A673 (cell line): ENCODE measurements around the gene PAPOLG. TPM values are rescaled to one million over a fixed set of nuclear protein-coding genes. Genes with fewer than 3 reads are reported as not detected.

Source experiments
- BruUV-seq: library from RNA; stranded (reverse); fragments of 400-500 nt; replicated peaks from 2 replicates; lab custom pipeline; 2021; lab: Mats Ljungman, UMichigan
- CTCF ChIA-PET: fragments of 300-600 bp; sonication (Branson Sonifier 250); formaldehyde crosslinking; loops from one replicate; lab custom pipeline; 2022; ENCODE audit warnings: antibody characterized with exemption; lab: Charles Lee
- POLR2A ChIA-PET: fragments of 300-600 bp; sonication (Branson Sonifier 250); formaldehyde crosslinking; loops from one replicate; lab custom pipeline; 2022; ENCODE audit warnings: antibody characterized with exemption; ENCODE audit not compliant: low non-redundant PET; lab: Charles Lee
- DNase-seq: peaks from one replicate; pipeline ENCODE4 v3.0.0-alpha.2; 2015; ENCODE audit warnings: low spot score
- H3K27ac ChIP-seq: fragments of 200-600 bp; sonication (generic); 2 replicates; pipeline ENCODE4 v1.5.1; 2016; ENCODE audit warnings: mixed run types, low read depth, mild to moderate bottlenecking, mixed read lengths, antibody characterized with exemption, low read length; ENCODE audit not compliant: poor library complexity, severe bottlenecking
- H3K27me3 ChIP-seq: fragments of 200-600 bp; sonication (generic); replicated peaks from 2 replicates; pipeline ENCODE4 v1.6.1; 2017; ENCODE audit warnings: mixed run types, low read depth, mild to moderate bottlenecking, mixed read lengths, antibody characterized with exemption, low read length; ENCODE audit not compliant: insufficient read depth, poor library complexity
- H3K36me3 ChIP-seq: fragments of 200-600 bp; sonication (generic); 2 replicates; pipeline ENCODE4 v1.6.1; 2016; ENCODE audit warnings: mixed run types, mild to moderate bottlenecking, mixed read lengths, antibody characterized with exemption, low read length; ENCODE audit not compliant: insufficient read depth, poor library complexity, severe bottlenecking
- H3K4me1 ChIP-seq: fragments of 200-600 bp; sonication (generic); 2 replicates; pipeline ENCODE4 v1.6.1; 2017; ENCODE audit warnings: mixed run types, mild to moderate bottlenecking, mixed read lengths, antibody characterized with exemption, low read length; ENCODE audit not compliant: insufficient read depth, poor library complexity, severe bottlenecking
- H3K4me3 ChIP-seq: fragments of 200-600 bp; sonication (generic); 2 replicates; pipeline ENCODE4 v1.5.1; 2016; ENCODE audit warnings: low read depth, mixed run types, mild to moderate bottlenecking, mixed read lengths, low read length; ENCODE audit not compliant: poor library complexity, severe bottlenecking
- H3K9me3 ChIP-seq: fragments of 200-600 bp; sonication (generic); 2 replicates; pipeline ENCODE4 v1.6.1; 2016; ENCODE audit warnings: mixed run types, low read depth, mild to moderate bottlenecking, mixed read lengths, antibody characterized with exemption, low read length; ENCODE audit not compliant: poor library complexity, severe bottlenecking
- EZH2 ChIP-seq: fragments of 200-600 bp; sonication (generic); IDR thresholded peaks from 2 replicates; pipeline ENCODE4 v1.6.1; 2017; ENCODE audit warnings: borderline replicate concordance, low read depth, mild to moderate bottlenecking, mixed read lengths, antibody characterized with exemption, low read length; ENCODE audit not compliant: poor library complexity, severe bottlenecking
- intact Hi-C: fragments of 100-400 bp; cut with micrococcal nuclease; formaldehyde crosslinking; loops from one replicate; pipeline ENCODE4 v1.10.0; 2022; ENCODE audit not compliant: unreplicated experiment
- total RNA-seq: library from RNA; stranded (reverse); gene quantifications from 2 replicates; pipeline ENCODE4 v1.2.3, GENCODE V29; 2021
- TF ChIP-seq, protein P1 (sequence below): fragments of 300-800, 200-600 bp; sonication (generic); conservative IDR thresholded peaks from 2 replicates; pipeline ENCODE4 v1.5.1; 2017; ENCODE audit warnings: low read depth, mild to moderate bottlenecking, antibody characterized with exemption, low read length, moderate library complexity, mixed read lengths

PAPOLG gene
- total RNA-seq, 1 experiment from 2014 or later: 17.4 TPM

DNA sequence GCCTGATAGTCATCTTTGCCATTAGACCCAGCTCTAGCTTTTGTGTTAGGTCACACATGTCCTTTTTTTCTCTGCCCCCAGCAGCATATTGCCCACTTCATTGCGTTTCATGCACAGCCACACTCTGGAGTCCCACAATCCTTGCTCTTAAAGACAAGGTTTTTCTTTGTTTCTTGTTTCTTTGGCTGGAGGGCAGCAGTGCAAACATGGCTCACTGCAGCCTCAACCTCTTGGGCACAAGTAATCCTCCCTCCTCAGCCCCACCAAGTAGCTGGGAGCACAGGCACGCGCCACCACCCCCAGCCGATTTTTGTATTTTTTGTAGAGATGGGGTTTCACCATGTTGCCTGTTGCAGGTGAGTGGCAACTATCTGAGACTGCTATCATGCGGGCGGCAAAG lies 16.9 kb upstream of the PAPOLG start:
- Histone ChIP-seq H3K27me3 (no peaks in the 10 kb centered on the region), H3K9me3 (no peaks in the 10 kb centered on the region), H3K36me3 (no peaks in the 10 kb centered on the region), H3K4me1 (peaks cover 6% of the 10 kb centered on the region), H3K27ac (no peak overlapping the region), H3K4me3 (no peak overlapping the region)
- POLR2A ChIA-PET: no interaction called here
- CTCF ChIA-PET: no interaction called here
- intact Hi-C loops: no loop called here
- DNase-seq: no peak
- TF ChIP-seq EZH2: no peak
- TF ChIP-seq, protein P1, sequence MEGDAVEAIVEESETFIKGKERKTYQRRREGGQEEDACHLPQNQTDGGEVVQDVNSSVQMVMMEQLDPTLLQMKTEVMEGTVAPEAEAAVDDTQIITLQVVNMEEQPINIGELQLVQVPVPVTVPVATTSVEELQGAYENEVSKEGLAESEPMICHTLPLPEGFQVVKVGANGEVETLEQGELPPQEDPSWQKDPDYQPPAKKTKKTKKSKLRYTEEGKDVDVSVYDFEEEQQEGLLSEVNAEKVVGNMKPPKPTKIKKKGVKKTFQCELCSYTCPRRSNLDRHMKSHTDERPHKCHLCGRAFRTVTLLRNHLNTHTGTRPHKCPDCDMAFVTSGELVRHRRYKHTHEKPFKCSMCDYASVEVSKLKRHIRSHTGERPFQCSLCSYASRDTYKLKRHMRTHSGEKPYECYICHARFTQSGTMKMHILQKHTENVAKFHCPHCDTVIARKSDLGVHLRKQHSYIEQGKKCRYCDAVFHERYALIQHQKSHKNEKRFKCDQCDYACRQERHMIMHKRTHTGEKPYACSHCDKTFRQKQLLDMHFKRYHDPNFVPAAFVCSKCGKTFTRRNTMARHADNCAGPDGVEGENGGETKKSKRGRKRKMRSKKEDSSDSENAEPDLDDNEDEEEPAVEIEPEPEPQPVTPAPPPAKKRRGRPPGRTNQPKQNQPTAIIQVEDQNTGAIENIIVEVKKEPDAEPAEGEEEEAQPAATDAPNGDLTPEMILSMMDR: no peak
- no TSS peak for BruUV-seq

DNA sequence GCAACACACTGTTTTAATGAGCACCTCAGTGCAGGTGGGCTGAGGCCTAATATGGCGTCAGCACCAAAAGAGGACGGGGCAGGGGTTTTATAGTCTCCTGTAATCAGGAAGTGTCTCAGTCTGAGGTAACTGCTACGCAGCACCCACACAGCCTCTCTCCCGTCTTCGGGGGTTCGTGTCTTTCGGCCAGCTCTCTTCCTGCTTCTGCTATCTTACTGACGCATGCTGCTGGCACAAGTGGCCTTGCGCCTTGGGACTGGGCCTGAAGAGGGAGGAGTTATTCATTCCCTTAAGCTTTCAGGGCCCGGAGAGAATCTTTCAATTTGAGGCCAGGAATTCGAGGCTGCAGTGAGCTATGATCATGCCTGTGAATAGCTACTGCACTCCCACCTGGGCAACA lies 14.5 kb upstream of the PAPOLG start:
- Histone ChIP-seq H3K27ac (no peak overlapping the region), H3K27me3 (no peaks in the 10 kb centered on the region), H3K4me1 (peaks cover 8% of the 10 kb centered on the region), H3K9me3 (no peaks in the 10 kb centered on the region), H3K4me3 (no peak overlapping the region), H3K36me3 (no peaks in the 10 kb centered on the region)
- no peak for DNase-seq
- BruUV-seq: no TSS peak
- TF ChIP-seq, protein P1: no peak
- no peak for TF ChIP-seq EZH2
- intact Hi-C loops: no loop called here
- ChIA-PET POLR2A (no interaction called here), CTCF (no interaction called here)

DNA sequence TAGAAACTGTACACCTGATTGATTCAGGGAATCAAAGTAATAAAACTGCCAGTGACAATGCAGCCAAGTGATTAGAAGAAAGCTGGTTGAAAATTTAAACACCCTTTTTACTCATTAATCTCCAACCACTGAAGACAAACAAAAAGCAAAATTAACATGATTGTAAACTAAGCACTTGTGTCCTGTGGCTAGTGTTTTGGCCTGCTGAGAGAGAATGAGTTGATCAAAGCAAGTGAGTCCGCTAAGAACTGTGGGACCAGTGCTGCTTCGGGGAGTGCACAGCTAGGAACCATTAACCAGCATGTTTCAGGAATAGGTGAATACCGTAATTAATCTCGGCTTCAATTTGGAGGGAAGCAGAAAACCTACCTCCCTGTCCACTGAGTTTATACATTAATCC lies 13.6 kb upstream of the PAPOLG start:
- POLR2A ChIA-PET: no interaction called here

More for the DNA sequence above, 13.6 kb upstream of the PAPOLG start:
- intact Hi-C loops: no loop called here
- BruUV-seq: no TSS peak
- Histone ChIP-seq H3K36me3 (no peaks in the 10 kb centered on the region), H3K4me1 (peaks cover 8% of the 10 kb centered on the region), H3K27me3 (no peaks in the 10 kb centered on the region), H3K9me3 (no peaks in the 10 kb centered on the region), H3K4me3 (no peak overlapping the region), H3K27ac (no peak overlapping the region)
- DNase-seq: no peak
- TF ChIP-seq, protein P1: no peak
- TF ChIP-seq EZH2: no peak
- CTCF ChIA-PET: no interaction called here
